Calu3 (cell line): ENCODE measurements around the gene QPCT. TPM values are rescaled to one million over a fixed set of nuclear protein-coding genes. Genes with fewer than 3 reads are reported as not detected.

Source experiments
- BruUV-seq: library from RNA; stranded (reverse); fragments of 400-500 nt; replicated peaks from 2 replicates; lab custom pipeline; 2021; lab: Mats Ljungman, UMichigan
- CTCF ChIA-PET: fragments of 300-600 bp; sonication (Branson Sonifier 250); formaldehyde crosslinking; loops from one replicate; lab custom pipeline; 2022; ENCODE audit warnings: antibody characterized with exemption; lab: Charles Lee
- DNase-seq: peaks from one replicate; pipeline ENCODE4 v3.0.0; 2022
- H3K27ac Mint-ChIP-seq: one replicate; pipeline ENCODE4 v1.8.0; 2022; ENCODE audit warnings: mixed read lengths; ENCODE audit not compliant: unreplicated experiment
- H3K27me3 Mint-ChIP-seq: one replicate; pipeline ENCODE4 v1.8.0; 2022; ENCODE audit warnings: mixed read lengths; ENCODE audit not compliant: unreplicated experiment
- H3K36me3 Mint-ChIP-seq: one replicate; pipeline ENCODE4 v1.8.0; 2022; ENCODE audit warnings: mild to moderate bottlenecking, moderate library complexity, mixed read lengths; ENCODE audit not compliant: insufficient read depth, unreplicated experiment
- H3K4me1 Mint-ChIP-seq: one replicate; pipeline ENCODE4 v1.8.0; 2022; ENCODE audit warnings: mild to moderate bottlenecking, low read depth, mixed read lengths; ENCODE audit not compliant: unreplicated experiment
- H3K4me3 Mint-ChIP-seq: one replicate; pipeline ENCODE4 v1.8.0; 2022; ENCODE audit warnings: mild to moderate bottlenecking, low read depth, moderate library complexity, mixed read lengths; ENCODE audit not compliant: unreplicated experiment
- H3K9me3 Mint-ChIP-seq: one replicate; pipeline ENCODE4 v1.8.0; 2022; ENCODE audit warnings: low read depth, mixed read lengths; ENCODE audit not compliant: unreplicated experiment
- intact Hi-C: fragments of 100-400 bp; cut with micrococcal nuclease; formaldehyde crosslinking; loops from one replicate; pipeline ENCODE4 v1.10.0; 2022; ENCODE audit not compliant: unreplicated experiment
- total RNA-seq: library from RNA; stranded (reverse); gene quantifications from 2 replicates; pipeline ENCODE4 v1.2.3, GENCODE V29; 2022
- TF ChIP-seq, protein P1 (sequence below): fragments of 200-600 bp; IDR thresholded peaks from one replicate; pipeline ENCODE4 v1.8.0; 2022; ENCODE audit warnings: antibody characterized with exemption; ENCODE audit not compliant: unreplicated experiment

The QPCT gene
- total RNA-seq, 1 experiment from 2014 or later, result 8.9 TPM

DNA sequence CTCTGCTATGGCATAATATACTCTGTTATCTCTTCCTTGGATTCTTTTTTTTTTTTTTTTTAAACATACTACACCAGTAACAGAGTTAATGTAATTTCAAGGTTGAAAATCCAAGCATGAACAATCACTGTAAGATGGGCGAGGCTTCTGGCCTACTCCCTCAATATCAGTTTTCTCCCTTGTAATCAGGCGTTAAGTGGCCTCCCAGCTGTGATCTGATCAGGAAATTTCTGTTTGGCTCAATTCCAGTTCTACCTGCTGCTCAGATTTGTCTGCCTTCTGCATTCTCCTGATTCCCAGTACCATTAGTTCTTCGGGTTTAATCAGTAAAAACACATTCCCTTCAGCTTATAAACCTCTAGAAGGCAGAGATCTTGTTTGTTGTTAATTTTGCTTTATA lies 38.4 kb upstream of the QPCT start:
- H3K4me3 Mint-ChIP-seq, result no peak overlapping the region
- H3K36me3 Mint-ChIP-seq, result no peaks in the 10 kb centered on the region
- no peak overlapping the region for H3K27ac Mint-ChIP-seq
- intact Hi-C loops, result loop anchor here (5.0 kb wide), 1 partner anchor 51 kb away; no protein-coding TSS in a partner anchor
- H3K27me3 Mint-ChIP-seq, result no peaks in the 10 kb centered on the region
- peak; percentile 4 for DNase-seq
- CTCF ChIA-PET, result interaction anchor here (0.7 kb wide), 1 partner anchor 109 kb away, joined by 3 read pairs; no protein-coding TSS in a partner anchor
- H3K9me3 Mint-ChIP-seq, result no peaks in the 10 kb centered on the region
- BruUV-seq, result no TSS peak
- H3K4me1 Mint-ChIP-seq, result peaks cover 5% of the 10 kb centered on the region
- TF ChIP-seq, protein P1, sequence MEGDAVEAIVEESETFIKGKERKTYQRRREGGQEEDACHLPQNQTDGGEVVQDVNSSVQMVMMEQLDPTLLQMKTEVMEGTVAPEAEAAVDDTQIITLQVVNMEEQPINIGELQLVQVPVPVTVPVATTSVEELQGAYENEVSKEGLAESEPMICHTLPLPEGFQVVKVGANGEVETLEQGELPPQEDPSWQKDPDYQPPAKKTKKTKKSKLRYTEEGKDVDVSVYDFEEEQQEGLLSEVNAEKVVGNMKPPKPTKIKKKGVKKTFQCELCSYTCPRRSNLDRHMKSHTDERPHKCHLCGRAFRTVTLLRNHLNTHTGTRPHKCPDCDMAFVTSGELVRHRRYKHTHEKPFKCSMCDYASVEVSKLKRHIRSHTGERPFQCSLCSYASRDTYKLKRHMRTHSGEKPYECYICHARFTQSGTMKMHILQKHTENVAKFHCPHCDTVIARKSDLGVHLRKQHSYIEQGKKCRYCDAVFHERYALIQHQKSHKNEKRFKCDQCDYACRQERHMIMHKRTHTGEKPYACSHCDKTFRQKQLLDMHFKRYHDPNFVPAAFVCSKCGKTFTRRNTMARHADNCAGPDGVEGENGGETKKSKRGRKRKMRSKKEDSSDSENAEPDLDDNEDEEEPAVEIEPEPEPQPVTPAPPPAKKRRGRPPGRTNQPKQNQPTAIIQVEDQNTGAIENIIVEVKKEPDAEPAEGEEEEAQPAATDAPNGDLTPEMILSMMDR, result no peak

DNA sequence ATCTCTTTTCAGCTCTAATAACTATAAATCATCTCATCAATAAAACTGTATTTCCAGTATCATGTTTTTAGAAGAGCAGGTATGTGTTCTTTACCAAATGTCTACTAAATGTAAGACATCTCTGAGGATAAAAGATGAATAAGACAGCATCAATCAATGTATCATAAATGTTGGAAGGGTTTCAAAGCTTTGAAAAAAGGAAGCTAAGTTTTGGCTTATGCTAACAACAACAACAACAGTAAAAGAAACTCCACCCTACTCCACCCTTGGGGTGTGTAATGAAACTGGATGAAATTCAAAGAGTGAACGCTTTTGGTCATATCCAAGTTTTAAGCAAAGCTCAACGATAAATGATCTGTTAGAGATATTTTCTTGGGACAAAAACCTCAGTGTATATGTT lies 36.9 kb upstream of the QPCT start:
- no peaks in the 10 kb centered on the region for H3K27me3 Mint-ChIP-seq
- CTCF ChIA-PET, result no interaction called here
- peaks cover 5% of the 10 kb centered on the region for H3K4me1 Mint-ChIP-seq
- no peak for DNase-seq
- H3K27ac Mint-ChIP-seq, result no peak overlapping the region
- no TSS peak for BruUV-seq
- no peak overlapping the region for H3K4me3 Mint-ChIP-seq
- intact Hi-C loops, result loop anchor here (5.0 kb wide), 1 partner anchor 50 kb away; no protein-coding TSS in a partner anchor
- TF ChIP-seq, protein P1, result no peak
- H3K36me3 Mint-ChIP-seq, result no peaks in the 10 kb centered on the region
- H3K9me3 Mint-ChIP-seq, result no peaks in the 10 kb centered on the region

DNA sequence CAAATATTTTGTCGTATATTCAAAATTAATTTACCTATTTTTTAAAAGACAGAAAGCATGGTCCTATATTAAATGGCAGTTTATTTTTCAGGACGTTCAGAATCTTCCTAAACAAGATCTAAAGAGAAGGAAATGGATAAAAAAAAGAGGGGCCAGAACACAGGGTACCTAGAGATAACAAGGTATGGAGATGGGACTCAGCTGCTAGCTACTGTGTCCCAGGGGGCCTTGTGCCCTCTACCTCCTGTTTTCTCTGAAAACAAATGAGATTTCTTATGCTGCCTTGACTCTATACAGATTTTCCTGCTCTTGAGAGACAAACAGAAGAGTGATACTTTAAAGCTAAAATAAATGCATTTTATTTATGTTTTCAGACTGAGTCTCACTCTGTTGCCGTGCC lies 29.1 kb upstream of the QPCT start:
- no TSS peak for BruUV-seq
- no peaks in the 10 kb centered on the region for H3K36me3 Mint-ChIP-seq
- intact Hi-C loops, result no loop called here
- CTCF ChIA-PET, result interaction anchor here (0.9 kb wide), 1 partner anchor 1385 kb away, joined by 3 read pairs; no protein-coding TSS in a partner anchor
- H3K27ac Mint-ChIP-seq, result no peak overlapping the region
- no peaks in the 10 kb centered on the region for H3K27me3 Mint-ChIP-seq
- no peaks in the 10 kb centered on the region for H3K9me3 Mint-ChIP-seq
- H3K4me1 Mint-ChIP-seq, result peaks cover 8% of the 10 kb centered on the region
- no peak overlapping the region for H3K4me3 Mint-ChIP-seq
- TF ChIP-seq, protein P1, result no peak
- no peak for DNase-seq

DNA sequence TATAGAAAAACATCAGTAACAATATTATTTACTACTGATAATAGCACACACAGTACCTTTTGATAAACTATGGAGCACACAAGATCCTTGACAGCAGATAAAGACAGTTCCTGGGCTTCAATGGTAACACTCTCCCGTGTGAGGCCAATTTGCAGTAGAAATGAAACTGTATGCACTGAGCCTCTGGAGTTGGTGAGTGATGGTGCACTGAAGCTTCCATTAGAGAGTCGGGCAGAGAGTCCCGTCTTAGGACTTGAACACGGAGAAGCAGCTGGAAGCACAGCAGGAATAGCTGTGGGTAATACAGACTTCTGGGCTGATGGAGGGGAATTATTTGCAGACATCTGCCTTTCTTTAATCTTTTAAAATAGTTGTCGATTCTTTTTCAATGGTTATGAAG lies 28.2 kb upstream of the QPCT start:
- Mint-ChIP-seq H3K9me3 (no peaks in the 10 kb centered on the region), H3K27ac (no peak overlapping the region), H3K4me1 (peaks cover 8% of the 10 kb centered on the region), H3K36me3 (no peaks in the 10 kb centered on the region), H3K4me3 (no peak overlapping the region), H3K27me3 (no peaks in the 10 kb centered on the region)
- DNase-seq, result no peak
- intact Hi-C loops, result no loop called here
- no TSS peak for BruUV-seq
- TF ChIP-seq, protein P1, result no peak
- CTCF ChIA-PET, result interaction anchor here (0.9 kb wide), 1 partner anchor 1385 kb away, joined by 3 read pairs; no protein-coding TSS in a partner anchor
